Activated T-cell treated with anti-CD3 and anti-CD28 coated beads for 1 hour (primary cell): ENCODE measurements around the gene TCEAL8.
A peak's percentile ranks its signal among the peaks of the same experiment; 100 is the strongest.

Experiments
- DNase-seq: peaks from one replicate; pipeline ENCODE4 v3.0.0-alpha.2; 2020; ENCODE audit warnings: low read depth

The TCEAL8 gene

GRCh38 chrX:103214870-103215424 lies 40.0 kb downstream of the TCEAL8 start, which contains the start of gene BEX4:
BEX4 (plus strand) TSS chrX:103215108; CDS start chrX:103216154, 1,046 bp downstream.
- DNase-seq: peak; percentile 65

GRCh38 chrX:103212749-103213457 lies 42.1 kb downstream of the TCEAL8 start:
- no peak for DNase-seq

GRCh38 chrX:103211012-103211715 lies 43.8 kb downstream of the TCEAL8 start:
- DNase-seq: peak; percentile 17

- no peak for DNase-seq
Observed at GRCh38 chrX:103210056-103210455, 44.9 kb downstream of the TCEAL8 start.
